Neuronal stem cell (in vitro differentiated cells): ENCODE results near the gene DOK3.

Experiments used
- DNase-seq: peaks from one replicate; pipeline ENCODE4 v3.0.0-alpha.2; 2013; ENCODE audit warnings: low spot score
- H2AFZ ChIP-seq: one replicate; pipeline ENCODE4 v1.6.1; 2013; ENCODE audit warnings: mild to moderate bottlenecking, low read length, inconsistent platforms
- H2AK5ac ChIP-seq: 2 replicates; pipeline ENCODE4 v1.6.1; 2013; ENCODE audit warnings: low read depth, mild to moderate bottlenecking, inconsistent platforms, low read length, moderate library complexity, mixed read lengths
- H2BK120ac ChIP-seq: 2 replicates; pipeline ENCODE4 v1.6.1; 2013; ENCODE audit warnings: low read depth, mild to moderate bottlenecking, inconsistent platforms, low read length, moderate library complexity, mixed read lengths
- H2BK12ac ChIP-seq: one replicate; pipeline ENCODE4 v1.6.1; 2013; ENCODE audit warnings: low read length, inconsistent platforms
- H2BK15ac ChIP-seq: 2 replicates; pipeline ENCODE4 v1.6.1; 2013; ENCODE audit warnings: mild to moderate bottlenecking, low read length, inconsistent platforms, mixed read lengths
- H2BK5ac ChIP-seq: one replicate; pipeline ENCODE4 v1.6.1; 2013; ENCODE audit warnings: inconsistent platforms, mild to moderate bottlenecking, low read length, moderate library complexity
- H3K14ac ChIP-seq: one replicate; pipeline ENCODE4 v1.6.1; 2013; ENCODE audit warnings: low read length, inconsistent platforms
- H3K18ac ChIP-seq: 2 replicates; pipeline ENCODE4 v1.6.1; 2013; ENCODE audit warnings: low read length, inconsistent platforms
- H3K23ac ChIP-seq: 2 replicates; pipeline ENCODE4 v1.6.1; 2013; ENCODE audit warnings: low read depth, mild to moderate bottlenecking, mixed read lengths, low read length, inconsistent platforms; ENCODE audit not compliant: poor library complexity
- H3K27ac ChIP-seq: replicated peaks from 3 replicates; pipeline ENCODE4 v1.5.1; 2013; ENCODE audit warnings: low read length, inconsistent platforms
- H3K27me3 ChIP-seq, 3 experiments: 2 replicates each; pipeline ENCODE4 v1.6.1; 2013; ENCODE audit warnings: low read length in 3 of 3, mild to moderate bottlenecking in 2 of 3, inconsistent platforms in 1 of 3, low read depth in 1 of 3, mixed read lengths in 1 of 3, moderate library complexity in 1 of 3; ENCODE audit not compliant: control insufficient read depth in 3 of 3, insufficient read depth in 3 of 3
- H3K36me3 ChIP-seq, 2 donors: replicated peaks in 1 of 2; 2 replicates each; pipeline ENCODE4 v1.6.1; 2013; ENCODE audit warnings: low read length in 2 of 2; ENCODE audit not compliant: control insufficient read depth in 2 of 2, insufficient read depth in 2 of 2
- H3K4ac ChIP-seq: 2 replicates; pipeline ENCODE4 v1.6.1; 2013; ENCODE audit warnings: inconsistent platforms, mild to moderate bottlenecking, low read length, moderate library complexity
- H3K4me1 ChIP-seq, 2 donors: 1 replicate in 1 of 2; 2 replicates in 1 of 2; pipeline ENCODE4 v1.6.1; 2013; ENCODE audit warnings: low read length in 2 of 2, low read depth in 1 of 2; ENCODE audit not compliant: control insufficient read depth in 2 of 2, insufficient read depth in 1 of 2
- H3K4me2 ChIP-seq: one replicate; pipeline ENCODE4 v1.6.1; 2013; ENCODE audit warnings: mild to moderate bottlenecking, low read length, inconsistent platforms; ENCODE audit not compliant: insufficient read depth, poor library complexity, severe bottlenecking
- H3K4me3 ChIP-seq, 2 donors: 2 replicates each; pipeline ENCODE4 v1.5.1; 2013; ENCODE audit warnings: low read length in 2 of 2, mild to moderate bottlenecking in 2 of 2, inconsistent platforms in 1 of 2, moderate library complexity in 1 of 2
- H3K79me1 ChIP-seq: one replicate; pipeline ENCODE4 v1.6.1; 2013; ENCODE audit warnings: low read depth, mild to moderate bottlenecking, inconsistent platforms, low read length, moderate library complexity
- H3K9ac ChIP-seq: one replicate; pipeline ENCODE4 v1.6.1; 2013; ENCODE audit warnings: mild to moderate bottlenecking, low read depth, low read length, inconsistent platforms; ENCODE audit not compliant: poor library complexity
- H3K9me3 ChIP-seq, 2 donors: replicated peaks in 1 of 2; 2 replicates each; pipeline versions ENCODE3 to v1.6.1; 2013; ENCODE audit warnings: low read length in 2 of 2, mild to moderate bottlenecking in 2 of 2, inconsistent platforms in 1 of 2, low read depth in 1 of 2, mixed read lengths in 1 of 2, moderate library complexity in 1 of 2; ENCODE audit not compliant: control insufficient read depth in 2 of 2, insufficient read depth in 1 of 2
- H4K8ac ChIP-seq: one replicate; pipeline ENCODE4 v1.6.1; 2013; ENCODE audit warnings: low read depth, mild to moderate bottlenecking, inconsistent platforms, low read length, moderate library complexity
- H4K91ac ChIP-seq: one replicate; pipeline ENCODE4 v1.6.1; 2013; ENCODE audit warnings: low read length, low read depth, mild to moderate bottlenecking, inconsistent platforms; ENCODE audit not compliant: poor library complexity
- WGBS, 2 donors: extraction: QIAGEN DNeasy Blood & Tissue Kit; methylation state at CpG; one replicate each; pipeline ENCODE4 v1.1.7; 2013; ENCODE audit warnings: missing lambda C conversion rate in 2 of 2, mixed read lengths in 1 of 2; ENCODE audit not compliant: insufficient read length in 2 of 2, insufficient replicate concordance in 1 of 2; ENCODE audit errors: extremely low coverage in 2 of 2; 5-methylcytosine and 5-hydroxymethylcytosine counted together

The DOK3 gene

GRCh38 chr5:177483994-177484901, 25.4 kb downstream of the DOK3 start:
- Histone ChIP-seq H3K14ac (peak overlapping the region; percentile 6), H2BK120ac (peak overlapping the region; percentile 9), H3K4me1 (peaks cover 0 to 7% of the 10 kb centered on the region in 2 donors), H2AFZ (no peak overlapping the region), H3K79me1 (peaks cover 13% of the 10 kb centered on the region), H4K91ac (no peak overlapping the region), H2BK12ac (no peak overlapping the region), H3K36me3 (peaks cover 62 to 90% of the 10 kb centered on the region in 2 donors), H3K27ac (no peak overlapping the region), H3K27me3 (no peaks in the 10 kb centered on the region), H3K18ac (peak overlapping the region; percentile 48), H3K4me3 (peak overlapping the region in 1 of 2 donors; percentile 39), H2BK15ac (no peak overlapping the region), H4K8ac (peak overlapping the region; percentile 29), H3K4me2 (no peak overlapping the region), H2AK5ac (no peak overlapping the region), H3K9me3 (peaks cover 0 to 4% of the 10 kb centered on the region in 2 donors), H3K4ac (no peak overlapping the region), H3K23ac (peak overlapping the region; percentile 98), H3K9ac (peak overlapping the region; percentile 77), H2BK5ac (peak overlapping the region; percentile 53)
- DNase-seq, result no peak
- no CpG with 5 or more reads among the region's 22 CpGs for WGBS, 2 donors

- H3K79me1 ChIP-seq, result peaks cover 12% of the 10 kb centered on the region
- H3K9me3 ChIP-seq, result peaks cover 0 to 4% of the 10 kb centered on the region in 2 donors
- no CpG with 5 or more reads among the region's 9 CpGs for WGBS, 2 donors
- H3K23ac ChIP-seq, result peak overlapping the region; percentile 10
- no peak for DNase-seq
- H3K4ac ChIP-seq, result no peak overlapping the region
- no peak overlapping the region for H3K18ac ChIP-seq
- H2AK5ac ChIP-seq, result no peak overlapping the region
- no peak overlapping the region for H3K9ac ChIP-seq
- no peak overlapping the region for H2BK15ac ChIP-seq
- H2BK5ac ChIP-seq, result peak overlapping the region; percentile 75
- H4K91ac ChIP-seq, result no peak overlapping the region
- no peaks in the 10 kb centered on the region for H3K27me3 ChIP-seq
- H3K27ac ChIP-seq, result no peak overlapping the region
- H3K14ac ChIP-seq, result no peak overlapping the region
- H3K36me3 ChIP-seq, result peaks cover 59 to 83% of the 10 kb centered on the region in 2 donors
- H2BK12ac ChIP-seq, result no peak overlapping the region
- no peak overlapping the region for H3K4me3 ChIP-seq
- H3K4me2 ChIP-seq, result no peak overlapping the region
- H4K8ac ChIP-seq, result no peak overlapping the region
- no peak overlapping the region for H2AFZ ChIP-seq
- H2BK120ac ChIP-seq, result no peak overlapping the region
- H3K4me1 ChIP-seq, result peaks cover 0 to 7% of the 10 kb centered on the region in 2 donors
Measured at GRCh38 chr5:177483042-177483441, 26.6 kb downstream of the DOK3 start.

GRCh38 chr5:177482359-177482795, 27.2 kb downstream of the DOK3 start:
- H2BK12ac ChIP-seq, result no peak overlapping the region
- H3K18ac ChIP-seq, result no peak overlapping the region
- no peak overlapping the region for H2BK5ac ChIP-seq
- no peak overlapping the region for H3K27ac ChIP-seq
- H4K91ac ChIP-seq, result no peak overlapping the region
- H3K9ac ChIP-seq, result no peak overlapping the region
- H2BK120ac ChIP-seq, result no peak overlapping the region
- no peak overlapping the region for H2BK15ac ChIP-seq
- H3K9me3 ChIP-seq, result peaks cover 0 to 4% of the 10 kb centered on the region in 2 donors
- H3K14ac ChIP-seq, result no peak overlapping the region
- H3K79me1 ChIP-seq, result peaks cover 12% of the 10 kb centered on the region
- H3K27me3 ChIP-seq, result no peaks in the 10 kb centered on the region
- peaks cover 52 to 77% of the 10 kb centered on the region in 2 donors for H3K36me3 ChIP-seq
- no peak overlapping the region for H3K4ac ChIP-seq
- no peak overlapping the region for H4K8ac ChIP-seq
- no peak overlapping the region for H3K4me3 ChIP-seq
- no peak for DNase-seq
- no peak overlapping the region for H3K23ac ChIP-seq
- H3K4me1 ChIP-seq, result peaks cover 0 to 7% of the 10 kb centered on the region in 2 donors
- H2AFZ ChIP-seq, result no peak overlapping the region
- no peak overlapping the region for H3K4me2 ChIP-seq
- H2AK5ac ChIP-seq, result no peak overlapping the region
- 100% methylated on average over 4 of the region's 10 CpGs; no CpG with 5 or more reads in 1 of the 2 donors for WGBS, 2 donors

GRCh38 chr5:177479774-177480173, 29.9 kb downstream of the DOK3 start:
- Histone ChIP-seq H2AFZ (no peak overlapping the region), H3K36me3 (peaks cover 37 to 52% of the 10 kb centered on the region in 2 donors), H4K91ac (no peak overlapping the region), H3K4ac (no peak overlapping the region), H3K9me3 (peaks cover 0 to 4% of the 10 kb centered on the region in 2 donors), H3K18ac (no peak overlapping the region), H2BK12ac (no peak overlapping the region), H3K4me2 (no peak overlapping the region), H2BK5ac (no peak overlapping the region), H3K27me3 (no peaks in the 10 kb centered on the region), H2BK120ac (no peak overlapping the region), H4K8ac (no peak overlapping the region), H3K27ac (no peak overlapping the region), H2AK5ac (no peak overlapping the region), H2BK15ac (no peak overlapping the region), H3K14ac (no peak overlapping the region), H3K79me1 (peaks cover 12% of the 10 kb centered on the region), H3K4me3 (no peak overlapping the region), H3K23ac (peak overlapping the region; percentile 16), H3K4me1 (peaks cover 1 to 9% of the 10 kb centered on the region in 2 donors), H3K9ac (no peak overlapping the region)
- no peak for DNase-seq
- no CpG with 5 or more reads among the region's 14 CpGs for WGBS, 2 donors
